ENCODE measurements around the gene ASCL3. TPM values are rescaled to one million over a fixed set of nuclear protein-coding genes. Genes with fewer than 3 reads are reported as not detected.
"Not testable (repeated sequence)": the region's sequence is repeated elsewhere in the genome, so short reads cannot be mapped to it uniquely, and the experiment has no call there.

The ASCL3 gene
- total and polyA plus RNA-seq, 2 of the 8 experiments (the other 6 are each of a cell fraction or from before 2014, with no cell fraction given): not detected

- TF ChIP-seq RAD21 (IDR thresholded peaks at IDR 0.05 in 1 of 2, conservative IDR thresholded peaks at IDR 0.05 in 1 of 2; ENCODE audit: low read depth in 2 of 2, low read length in 2 of 2) (no peak), MAFK (IDR thresholded peaks at IDR 0.05; ENCODE audit: low read depth, low read length) (no peak), JUND (IDR thresholded peaks at IDR 0.05; ENCODE audit: low read length) (no peak), CHD2 (IDR thresholded peaks at IDR 0.05; ENCODE audit: low read length) (no peak), BCL11A (IDR thresholded peaks at IDR 0.05; ENCODE audit: low read depth in 2 of 2, low read length in 2 of 2) (no peak), RBBP5 (IDR thresholded peaks at IDR 0.05; ENCODE audit: borderline replicate concordance, low read depth, low read length) (no peak)
Measured at GRCh38 chr11:8899119-8899753, 43.6 kb downstream of the ASCL3 start (continued).

- H3K27ac ChIP-seq (ENCODE audit: low read depth, low read length); H3K14ac ChIP-seq (ENCODE audit: insufficient read length); H3K79me2 ChIP-seq (ENCODE audit: control insufficient read depth in 1 of 2, insufficient read depth in 2 of 2, low read length in 2 of 2); H2AFZ ChIP-seq (ENCODE audit: low read length); H2BK120ac ChIP-seq (replicated peaks; ENCODE audit: low read depth, low read length); H3K4ac ChIP-seq (replicated peaks; ENCODE audit: insufficient read length, low read depth, low read length); FAIRE-seq; H2AK5ac ChIP-seq (ENCODE audit: low read depth, low read length); H2BK20ac ChIP-seq (ENCODE audit: low read length); H3K56ac ChIP-seq (replicated peaks; ENCODE audit: insufficient read length, low read depth, low read length); H3K4me2 ChIP-seq (ENCODE audit: insufficient read depth in 1 of 2, low read depth in 2 of 2, low read length in 2 of 2); H3K4me3 ChIP-seq (ENCODE audit: extremely low read depth in 1 of 4, insufficient read depth in 2 of 4, low read depth in 3 of 4, low read length in 4 of 4); DNase-seq (ENCODE audit: low read depth in 1 of 2, low spot score in 2 of 2); H2BK5ac ChIP-seq (ENCODE audit: low read depth, low read length); H3K23ac ChIP-seq (ENCODE audit: insufficient read length); H4K8ac ChIP-seq (ENCODE audit: extremely low read depth, insufficient read depth, low read length); H3K9ac ChIP-seq (replicated peaks in 1 of 4; ENCODE audit: extremely low read depth in 1 of 4, low read depth in 3 of 4, low read length in 3 of 4); H4K5ac ChIP-seq (ENCODE audit: insufficient read length, low read depth, low read length); H4K91ac ChIP-seq (replicated peaks; ENCODE audit: insufficient read length, low read length); H2BK15ac ChIP-seq (ENCODE audit: low read length); H3K36me3 ChIP-seq (ENCODE audit: control insufficient read depth in 2 of 4, insufficient read depth in 4 of 4, low read length in 3 of 4); H3K27me3 ChIP-seq (replicated peaks in 1 of 4; ENCODE audit: control insufficient read depth in 3 of 4, extremely low read depth in 1 of 4, insufficient read depth in 3 of 4, low read length in 3 of 4); POLR2A ChIA-PET (ENCODE audit: partially characterized antibody); H3K23me2 ChIP-seq (ENCODE audit: low read depth, low read length); H4K20me1 ChIP-seq (replicated peaks in 1 of 2; ENCODE audit: control insufficient read depth in 1 of 2, insufficient read depth in 2 of 2, low read length in 2 of 2); H3K79me1 ChIP-seq (ENCODE audit: low read depth, low read length); H3K18ac ChIP-seq (ENCODE audit: extremely low read depth, low read length); H3K4me1 ChIP-seq (replicated peaks in 1 of 4; ENCODE audit: control insufficient read depth in 3 of 4, insufficient read depth in 4 of 4, low read length in 3 of 4); H3K9me3 ChIP-seq (ENCODE audit: insufficient read depth in 2 of 2, low read depth in 1 of 2, low read length in 1 of 2); H2BK12ac ChIP-seq (ENCODE audit: low read depth, low read length): not testable (repeated sequence)
- 94% methylated on average over 2 of the region's 2 CpGs; no CpG with 5 or more reads in 1 of the 2 experiments for WGBS, 2 experiments (ENCODE audit: extremely low coverage in 1 of 2, insufficient coverage in 1 of 2, insufficient read length in 1 of 2, insufficient replicate concordance in 2 of 2, low coverage in 1 of 2, low lambda C conversion rate in 2 of 2, missing lambda C conversion rate in 1 of 2)
- CTCF ChIA-PET (ENCODE audit: partially characterized antibody): interaction anchor here (1.7 kb wide), 1 partner anchor 17 kb away, joined by 3 read pairs; no protein-coding TSS in a partner anchor
Measured at GRCh38 chr11:8891185-8891584, 51.6 kb downstream of the ASCL3 start.

All from H1 (cell line).